GM18502 (cell line): ENCODE measurements around the gene FA2H.
"Not testable (repeated sequence)": the region's sequence is repeated elsewhere in the genome, so short reads cannot be mapped to it uniquely, and the experiment has no call there.

Experiments used
- ATAC-seq: cut with Tn5 transposase; IDR thresholded peaks from one replicate; pipeline ENCODE4 v1.9.1; 2021; ENCODE audit warnings: mild to moderate bottlenecking; ENCODE audit not compliant: unreplicated experiment, poor library complexity

The FA2H gene

GRCh38 chr16:74774223-74775139, at the start of gene FA2H:
Gene FA2H, minus strand, starts transcription at chr16:74774820. Its CDS starts 65 bp downstream, at chr16:74774755.
- peak; percentile 84 for ATAC-seq

DNA sequence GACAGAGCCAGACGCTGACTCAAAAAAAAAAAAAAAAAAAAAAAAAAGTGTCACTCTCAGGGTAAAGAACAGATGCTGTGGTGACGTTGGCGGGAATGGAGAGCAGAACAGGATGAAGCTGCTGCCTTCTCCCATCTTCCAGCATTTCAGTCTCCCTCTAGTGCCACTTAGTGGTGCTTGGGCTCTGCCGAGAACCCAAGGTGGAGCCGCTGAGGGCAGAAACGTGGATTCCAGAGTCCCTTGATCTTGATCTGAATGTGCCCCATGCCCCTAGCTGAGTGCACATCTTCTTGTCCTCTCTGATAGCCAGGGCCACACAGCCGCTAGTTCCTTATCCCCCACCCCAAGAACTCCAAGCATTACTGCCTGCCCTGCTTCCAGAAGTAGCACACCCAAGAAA, 43.2 kb upstream of the FA2H start:
- no peak for ATAC-seq

- ATAC-seq: peak; percentile 99
Observed at GRCh38 chr16:74813109-74813641, 38.6 kb upstream of the FA2H start.

DNA sequence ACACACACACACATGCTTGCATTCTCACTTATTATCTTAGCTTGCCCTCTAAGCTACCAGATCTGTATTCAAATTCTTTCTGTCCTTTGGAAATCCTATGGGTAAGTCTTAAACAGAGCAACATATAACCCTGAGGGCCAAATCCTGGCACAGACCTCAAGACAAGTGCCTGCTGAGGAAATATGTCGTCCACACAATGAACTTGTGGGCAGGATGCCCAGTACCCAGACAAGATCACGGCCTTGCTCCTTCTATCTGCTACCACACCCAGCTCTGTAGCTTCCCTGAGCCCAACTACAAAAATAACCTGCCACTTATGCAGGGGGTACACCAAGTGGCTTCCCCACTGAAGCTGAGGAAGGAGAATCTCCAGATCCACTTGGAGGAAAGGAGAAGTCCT, 37.3 kb upstream of the FA2H start:
- no peak for ATAC-seq

DNA sequence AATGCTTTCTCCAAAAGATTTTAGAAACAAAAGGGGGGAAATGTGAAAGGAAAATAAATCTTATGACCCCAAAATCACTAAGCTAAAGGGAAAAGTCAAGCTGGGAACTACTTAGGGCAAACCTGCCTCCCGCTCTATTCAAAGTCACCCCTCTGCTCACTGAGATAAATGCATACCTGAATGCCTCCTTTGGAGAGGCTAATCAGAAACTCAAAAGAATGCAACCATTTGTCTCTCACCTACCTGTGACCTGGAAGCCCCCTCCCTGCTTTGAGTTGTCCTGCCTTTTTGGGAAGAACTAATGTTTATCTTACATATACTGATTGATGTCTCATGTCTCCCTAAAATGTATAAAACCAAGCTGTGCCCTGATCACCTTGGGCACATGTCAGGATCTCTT, 36.6 kb upstream of the FA2H start:
- ATAC-seq: not testable (repeated sequence)

GRCh38 chr16:74807052-74807646, 32.5 kb upstream of the FA2H start:
- no peak for ATAC-seq

GRCh38 chr16:74800216-74800871, 25.7 kb upstream of the FA2H start:
- no peak for ATAC-seq

DNA sequence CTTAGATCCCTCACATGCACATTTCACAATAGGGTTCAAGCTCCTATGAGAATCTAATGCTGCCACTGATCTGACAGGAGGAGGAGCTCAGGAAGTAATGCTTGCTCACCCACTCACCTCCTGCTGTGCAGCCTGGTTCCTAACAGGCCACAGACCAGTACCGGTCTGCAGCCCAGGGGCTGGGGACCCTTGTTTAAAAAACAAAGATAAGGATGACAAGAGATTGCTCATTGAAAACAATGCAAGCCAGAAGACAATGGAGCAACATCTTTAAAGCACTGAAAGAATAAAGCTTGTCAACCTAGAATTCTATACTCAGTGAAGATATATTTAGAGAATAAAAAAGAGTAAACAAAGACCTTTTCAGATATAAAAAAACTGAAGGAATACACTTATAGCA, 22.8 kb upstream of the FA2H start:
- ATAC-seq: no peak

DNA sequence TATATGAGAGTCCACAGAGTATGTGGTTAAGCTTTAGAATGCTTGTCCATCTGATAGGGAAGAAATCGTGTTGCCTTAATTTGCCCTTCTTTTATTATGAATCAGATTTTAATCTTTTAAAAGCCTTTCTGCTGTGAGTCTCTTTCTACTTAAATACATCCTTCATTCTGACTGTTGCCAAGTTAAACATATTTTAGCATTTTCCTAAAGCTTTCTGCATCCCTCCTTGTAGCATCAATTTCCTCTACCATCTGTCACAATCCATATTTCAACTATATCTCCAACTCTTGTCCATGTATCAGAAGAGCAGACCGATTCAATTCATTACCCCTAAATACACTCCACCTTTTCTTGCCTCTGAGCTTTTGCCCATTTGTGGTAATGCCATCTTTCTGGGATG, 20.5 kb upstream of the FA2H start:
- ATAC-seq: no peak

- ATAC-seq: no peak
Observed at GRCh38 chr16:74794668-74795067, 20.0 kb upstream of the FA2H start.

- no peak for ATAC-seq
Observed at GRCh38 chr16:74793571-74793970, 19.0 kb upstream of the FA2H start.

DNA sequence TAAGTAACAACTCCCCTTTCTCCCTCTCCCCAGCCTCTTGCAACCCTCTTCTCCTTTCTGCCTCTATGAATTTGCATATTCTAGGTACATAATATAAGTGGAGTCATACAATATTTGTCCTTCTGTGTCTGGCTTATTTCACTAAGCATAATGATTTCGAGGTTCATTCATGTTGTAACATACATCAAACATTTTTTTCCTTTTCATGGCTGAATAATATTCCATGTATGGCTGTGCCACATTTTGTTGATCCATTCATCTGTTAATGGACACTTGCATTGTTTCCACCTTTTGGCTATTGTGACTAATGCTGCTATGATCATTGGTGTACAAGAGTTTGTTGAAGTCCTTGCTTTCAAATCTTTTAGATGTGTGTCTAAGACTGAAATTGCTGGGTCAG, 17.6 kb upstream of the FA2H start:
- ATAC-seq: no peak

- ATAC-seq: not testable (repeated sequence)
Observed at GRCh38 chr16:74791749-74792148, 17.1 kb upstream of the FA2H start.

- no peak for ATAC-seq
Observed at GRCh38 chr16:74788108-74788507, 13.5 kb upstream of the FA2H start.

DNA sequence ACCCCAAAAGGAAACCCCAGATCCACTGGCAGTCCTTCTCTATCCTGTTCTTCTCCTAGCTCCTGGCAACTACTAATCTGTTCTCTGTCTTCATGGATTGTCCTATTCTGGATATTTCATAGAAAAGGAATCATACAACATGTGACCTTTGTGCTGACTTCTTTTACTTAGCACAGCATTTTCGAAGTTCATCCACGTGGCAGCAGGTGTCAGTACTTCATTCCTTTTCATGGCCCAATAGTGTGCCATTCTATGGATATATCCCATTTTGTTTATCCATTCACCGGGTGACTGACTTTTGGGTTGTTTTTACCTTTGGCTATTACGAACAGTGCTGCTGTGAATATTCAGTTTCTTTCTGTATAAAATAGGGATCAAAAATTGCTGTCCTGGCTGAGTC, 10.4 kb upstream of the FA2H start:
- ATAC-seq: no peak

- no peak for ATAC-seq
Observed at GRCh38 chr16:74778646-74779045, 4.0 kb upstream of the FA2H start.

DNA sequence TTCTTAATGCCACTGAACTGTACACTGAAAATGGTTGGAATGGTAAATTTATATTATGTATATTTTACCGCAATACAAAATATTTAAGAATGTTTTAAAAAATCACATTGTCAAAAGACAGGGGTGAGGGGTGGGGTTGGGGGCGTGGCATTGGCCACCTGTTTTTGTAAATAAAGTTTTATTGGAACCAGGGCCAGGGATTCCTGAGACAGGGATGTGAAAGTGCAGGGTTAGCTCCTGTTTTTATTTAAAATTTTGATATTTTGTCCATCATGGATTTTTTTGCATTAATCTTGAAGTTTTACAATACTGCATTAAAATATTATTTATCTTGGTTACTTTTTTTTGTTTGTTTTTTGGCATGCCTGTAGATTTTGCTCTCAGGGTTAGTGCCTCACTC, 2.3 kb upstream of the FA2H start:
- ATAC-seq: no peak

- ATAC-seq: no peak
Observed at GRCh38 chr16:74775255-74775654, 635 bp upstream of the FA2H start.

- ATAC-seq: no peak
Observed at GRCh38 chr16:74773446-74774222, 986 bp downstream of the FA2H start.

DNA sequence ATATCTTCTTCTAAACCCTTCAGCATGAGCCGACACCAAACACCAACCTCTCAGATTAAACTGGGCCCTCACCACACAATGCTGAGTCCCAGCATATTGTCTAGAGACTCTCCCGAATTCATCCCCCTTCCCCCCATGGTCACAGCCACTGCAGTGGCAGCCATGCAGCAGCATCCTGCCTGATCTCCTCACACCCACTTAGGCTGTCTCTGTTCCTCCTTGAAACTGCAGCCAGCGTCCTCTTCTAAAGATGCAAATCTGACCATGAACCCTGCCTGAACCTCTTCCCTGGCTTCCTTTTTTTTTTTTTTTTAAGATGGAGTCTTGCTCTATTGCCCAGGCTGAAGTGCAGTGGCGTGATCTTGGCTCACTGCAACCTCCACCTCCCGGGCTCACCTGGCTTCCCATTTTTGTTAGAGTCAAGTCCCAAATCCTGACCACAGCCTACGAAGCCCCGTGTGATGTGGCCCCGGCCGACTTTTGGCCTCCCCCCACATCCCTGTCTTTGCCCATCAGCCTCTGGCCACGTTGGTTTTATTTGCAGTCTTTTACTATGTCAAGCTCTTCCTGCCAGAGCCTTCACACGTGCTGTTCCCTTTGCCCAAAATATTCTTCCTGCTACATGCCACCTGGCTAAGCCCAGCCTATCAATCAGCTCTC, 2.8 kb downstream of the FA2H start:
- ATAC-seq: peak; percentile 74
